ENCODE data around the gene SSBP1. TPM values are rescaled to one million over a fixed set of nuclear protein-coding genes. Genes with fewer than 3 reads are reported as not detected.
A peak's percentile ranks its signal among the peaks of the same experiment; 100 is the strongest.

The SSBP1 gene
- total and polyA plus RNA-seq, 2 experiments from 2014 or later: 283 to 1,006 TPM

DNA sequence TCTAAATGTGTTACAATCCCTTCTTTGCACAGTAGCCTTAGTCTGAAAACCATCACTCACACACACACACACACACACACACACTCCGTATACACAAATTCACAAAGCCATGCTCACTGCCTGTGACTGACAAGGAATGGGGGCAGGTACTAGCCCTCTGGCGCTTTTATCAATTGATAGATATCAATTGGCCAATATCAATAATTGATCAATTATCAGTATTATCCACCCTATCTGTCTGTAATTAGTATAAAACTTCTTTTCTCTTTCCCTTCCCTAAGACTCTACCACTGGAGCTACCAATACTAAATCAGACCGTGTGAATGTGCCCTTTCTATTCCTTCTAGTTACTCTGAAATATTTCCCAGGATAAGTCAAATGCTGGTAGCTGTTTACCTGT, 38.3 kb upstream of the SSBP1 start:
- no peaks in the 10 kb centered on the region for H3K9me3 Mint-ChIP-seq
- no peak overlapping the region for H3K27ac Mint-ChIP-seq
- Histone ChIP-seq H3K4me3 (no peak overlapping the region), H3K79me2 (replicated peaks; ENCODE audit: insufficient read depth) (peaks cover 54% of the 10 kb centered on the region), H3K4me1 (ENCODE audit: insufficient read depth) (peaks cover 52% of the 10 kb centered on the region), H3K36me3 (ENCODE audit: insufficient read depth) (no peaks in the 10 kb centered on the region), H2AFZ (no peak overlapping the region), H3K4me2 (peak overlapping the region; percentile 99; the same call in 1 of the 2 replicates), H3K9me2 (ENCODE audit: insufficient read depth) (no peaks in the 10 kb centered on the region), H4K20me1 (replicated peaks; ENCODE audit: insufficient read depth) (peaks cover 7% of the 10 kb centered on the region; the same call in 1 of the 2 replicates), H3K27ac (ENCODE audit: low read depth) (no peak overlapping the region), H3K27me3 (ENCODE audit: insufficient read depth) (peaks cover 19% of the 10 kb centered on the region), H3F3A (replicated peaks; ENCODE audit: low read depth) (peaks cover 3% of the 10 kb centered on the region; the same call in 1 of the 2 replicates)
- DNase-seq (ENCODE audit: low spot score) (no peak), ATAC-seq (no peak)
- TF ChIP-seq, protein P1, sequence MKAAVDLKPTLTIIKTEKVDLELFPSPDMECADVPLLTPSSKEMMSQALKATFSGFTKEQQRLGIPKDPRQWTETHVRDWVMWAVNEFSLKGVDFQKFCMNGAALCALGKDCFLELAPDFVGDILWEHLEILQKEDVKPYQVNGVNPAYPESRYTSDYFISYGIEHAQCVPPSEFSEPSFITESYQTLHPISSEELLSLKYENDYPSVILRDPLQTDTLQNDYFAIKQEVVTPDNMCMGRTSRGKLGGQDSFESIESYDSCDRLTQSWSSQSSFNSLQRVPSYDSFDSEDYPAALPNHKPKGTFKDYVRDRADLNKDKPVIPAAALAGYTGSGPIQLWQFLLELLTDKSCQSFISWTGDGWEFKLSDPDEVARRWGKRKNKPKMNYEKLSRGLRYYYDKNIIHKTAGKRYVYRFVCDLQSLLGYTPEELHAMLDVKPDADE (IDR thresholded peaks at IDR 0.05): no peak
- TF ChIP-seq NANOG (IDR thresholded peaks at IDR 0.05; ENCODE audit: borderline replicate concordance) (no peak), ZNF331 (CRISPR knock-in tag; IDR thresholded peaks at IDR 0.05; ENCODE audit: low read depth) (no peak), EZH2 (IDR thresholded peaks at IDR 0.05; ENCODE audit: low read depth, unreplicated experiment) (no peak), POLR2AphosphoS5 (IDR thresholded peaks at IDR 0.05; ENCODE audit: low read depth) (no peak)
- TF ChIP-seq, protein P2, sequence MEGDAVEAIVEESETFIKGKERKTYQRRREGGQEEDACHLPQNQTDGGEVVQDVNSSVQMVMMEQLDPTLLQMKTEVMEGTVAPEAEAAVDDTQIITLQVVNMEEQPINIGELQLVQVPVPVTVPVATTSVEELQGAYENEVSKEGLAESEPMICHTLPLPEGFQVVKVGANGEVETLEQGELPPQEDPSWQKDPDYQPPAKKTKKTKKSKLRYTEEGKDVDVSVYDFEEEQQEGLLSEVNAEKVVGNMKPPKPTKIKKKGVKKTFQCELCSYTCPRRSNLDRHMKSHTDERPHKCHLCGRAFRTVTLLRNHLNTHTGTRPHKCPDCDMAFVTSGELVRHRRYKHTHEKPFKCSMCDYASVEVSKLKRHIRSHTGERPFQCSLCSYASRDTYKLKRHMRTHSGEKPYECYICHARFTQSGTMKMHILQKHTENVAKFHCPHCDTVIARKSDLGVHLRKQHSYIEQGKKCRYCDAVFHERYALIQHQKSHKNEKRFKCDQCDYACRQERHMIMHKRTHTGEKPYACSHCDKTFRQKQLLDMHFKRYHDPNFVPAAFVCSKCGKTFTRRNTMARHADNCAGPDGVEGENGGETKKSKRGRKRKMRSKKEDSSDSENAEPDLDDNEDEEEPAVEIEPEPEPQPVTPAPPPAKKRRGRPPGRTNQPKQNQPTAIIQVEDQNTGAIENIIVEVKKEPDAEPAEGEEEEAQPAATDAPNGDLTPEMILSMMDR (conservative IDR thresholded peaks at IDR 0.05; ENCODE audit: low read depth in 2 of 2): no peak
- no peaks in the 10 kb centered on the region for H3K36me3 Mint-ChIP-seq (ENCODE audit: low read depth)
- H3K27me3 Mint-ChIP-seq (ENCODE audit: insufficient read depth, low read depth, poor library complexity): peaks cover 8% of the 10 kb centered on the region
- H3K4me3 Mint-ChIP-seq: peak overlapping the region; percentile 82; the same call in 2 of the 3 replicates
- peaks cover 58% of the 10 kb centered on the region for H3K4me1 Mint-ChIP-seq

DNA sequence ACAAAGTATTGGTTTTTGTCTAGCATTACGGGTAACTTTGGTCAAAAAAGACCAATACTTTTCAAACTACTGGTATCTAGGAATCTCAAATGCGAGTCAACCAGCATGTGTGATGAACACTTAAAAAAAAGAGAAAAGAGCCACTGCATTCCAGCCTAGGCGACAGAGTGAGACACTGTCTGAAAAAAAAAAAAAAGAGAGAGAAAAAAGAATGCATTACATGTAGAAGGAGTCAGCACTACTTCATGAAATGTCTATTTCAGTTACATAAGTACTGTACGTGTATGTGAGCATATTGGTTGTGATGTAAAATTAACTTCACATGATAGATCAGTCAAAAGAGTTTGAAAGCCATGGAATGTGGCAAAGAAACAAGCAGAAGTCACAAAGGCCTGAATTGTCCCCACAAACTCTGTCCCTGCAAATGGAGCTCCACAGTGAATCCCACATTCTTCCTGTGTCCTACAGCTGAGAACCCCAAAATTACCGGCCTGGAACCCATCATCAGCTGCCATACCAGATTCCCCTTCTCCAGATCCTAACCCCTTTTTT, 37.8 kb upstream of the SSBP1 start:
- no peak overlapping the region for H2AFZ ChIP-seq
- H4K20me1 ChIP-seq (replicated peaks; ENCODE audit: insufficient read depth): peaks cover 7% of the 10 kb centered on the region; the same call in 1 of the 2 replicates
- peaks cover 3% of the 10 kb centered on the region; the same call in 1 of the 2 replicates for H3F3A ChIP-seq (replicated peaks; ENCODE audit: low read depth)
- peaks cover 47% of the 10 kb centered on the region for H3K4me1 ChIP-seq (ENCODE audit: insufficient read depth)
- no peak for ATAC-seq
- peak overlapping the region; percentile 82 for H3K4me3 Mint-ChIP-seq
- H3K27ac ChIP-seq (ENCODE audit: low read depth): no peak overlapping the region
- H3K36me3 Mint-ChIP-seq (ENCODE audit: low read depth): no peaks in the 10 kb centered on the region
- H3K27ac Mint-ChIP-seq: no peak overlapping the region
- DNase-seq (ENCODE audit: low spot score): no peak
- H3K79me2 ChIP-seq (replicated peaks; ENCODE audit: insufficient read depth): peaks cover 53% of the 10 kb centered on the region
- no peaks in the 10 kb centered on the region for H3K36me3 ChIP-seq (ENCODE audit: insufficient read depth)
- H3K4me1 Mint-ChIP-seq: peaks cover 58% of the 10 kb centered on the region
- H3K9me3 Mint-ChIP-seq: no peaks in the 10 kb centered on the region
- no peaks in the 10 kb centered on the region for H3K9me2 ChIP-seq (ENCODE audit: insufficient read depth)
- H3K27me3 Mint-ChIP-seq (ENCODE audit: insufficient read depth, low read depth, poor library complexity): peaks cover 8% of the 10 kb centered on the region
- H3K4me2 ChIP-seq: peak overlapping the region; percentile 99
- H3K4me3 ChIP-seq: peak overlapping the region; percentile 93
- peaks cover 19% of the 10 kb centered on the region for H3K27me3 ChIP-seq (ENCODE audit: insufficient read depth)
- no peak for TF ChIP-seq EZH2 (IDR thresholded peaks at IDR 0.05; ENCODE audit: low read depth, unreplicated experiment)
- no peak for TF ChIP-seq JUNB (IDR thresholded peaks at IDR 0.05; ENCODE audit: unreplicated experiment)
- TF ChIP-seq ZNF114 (CRISPR knock-in tag; IDR thresholded peaks at IDR 0.05): no peak
- TF ChIP-seq, protein P3, sequence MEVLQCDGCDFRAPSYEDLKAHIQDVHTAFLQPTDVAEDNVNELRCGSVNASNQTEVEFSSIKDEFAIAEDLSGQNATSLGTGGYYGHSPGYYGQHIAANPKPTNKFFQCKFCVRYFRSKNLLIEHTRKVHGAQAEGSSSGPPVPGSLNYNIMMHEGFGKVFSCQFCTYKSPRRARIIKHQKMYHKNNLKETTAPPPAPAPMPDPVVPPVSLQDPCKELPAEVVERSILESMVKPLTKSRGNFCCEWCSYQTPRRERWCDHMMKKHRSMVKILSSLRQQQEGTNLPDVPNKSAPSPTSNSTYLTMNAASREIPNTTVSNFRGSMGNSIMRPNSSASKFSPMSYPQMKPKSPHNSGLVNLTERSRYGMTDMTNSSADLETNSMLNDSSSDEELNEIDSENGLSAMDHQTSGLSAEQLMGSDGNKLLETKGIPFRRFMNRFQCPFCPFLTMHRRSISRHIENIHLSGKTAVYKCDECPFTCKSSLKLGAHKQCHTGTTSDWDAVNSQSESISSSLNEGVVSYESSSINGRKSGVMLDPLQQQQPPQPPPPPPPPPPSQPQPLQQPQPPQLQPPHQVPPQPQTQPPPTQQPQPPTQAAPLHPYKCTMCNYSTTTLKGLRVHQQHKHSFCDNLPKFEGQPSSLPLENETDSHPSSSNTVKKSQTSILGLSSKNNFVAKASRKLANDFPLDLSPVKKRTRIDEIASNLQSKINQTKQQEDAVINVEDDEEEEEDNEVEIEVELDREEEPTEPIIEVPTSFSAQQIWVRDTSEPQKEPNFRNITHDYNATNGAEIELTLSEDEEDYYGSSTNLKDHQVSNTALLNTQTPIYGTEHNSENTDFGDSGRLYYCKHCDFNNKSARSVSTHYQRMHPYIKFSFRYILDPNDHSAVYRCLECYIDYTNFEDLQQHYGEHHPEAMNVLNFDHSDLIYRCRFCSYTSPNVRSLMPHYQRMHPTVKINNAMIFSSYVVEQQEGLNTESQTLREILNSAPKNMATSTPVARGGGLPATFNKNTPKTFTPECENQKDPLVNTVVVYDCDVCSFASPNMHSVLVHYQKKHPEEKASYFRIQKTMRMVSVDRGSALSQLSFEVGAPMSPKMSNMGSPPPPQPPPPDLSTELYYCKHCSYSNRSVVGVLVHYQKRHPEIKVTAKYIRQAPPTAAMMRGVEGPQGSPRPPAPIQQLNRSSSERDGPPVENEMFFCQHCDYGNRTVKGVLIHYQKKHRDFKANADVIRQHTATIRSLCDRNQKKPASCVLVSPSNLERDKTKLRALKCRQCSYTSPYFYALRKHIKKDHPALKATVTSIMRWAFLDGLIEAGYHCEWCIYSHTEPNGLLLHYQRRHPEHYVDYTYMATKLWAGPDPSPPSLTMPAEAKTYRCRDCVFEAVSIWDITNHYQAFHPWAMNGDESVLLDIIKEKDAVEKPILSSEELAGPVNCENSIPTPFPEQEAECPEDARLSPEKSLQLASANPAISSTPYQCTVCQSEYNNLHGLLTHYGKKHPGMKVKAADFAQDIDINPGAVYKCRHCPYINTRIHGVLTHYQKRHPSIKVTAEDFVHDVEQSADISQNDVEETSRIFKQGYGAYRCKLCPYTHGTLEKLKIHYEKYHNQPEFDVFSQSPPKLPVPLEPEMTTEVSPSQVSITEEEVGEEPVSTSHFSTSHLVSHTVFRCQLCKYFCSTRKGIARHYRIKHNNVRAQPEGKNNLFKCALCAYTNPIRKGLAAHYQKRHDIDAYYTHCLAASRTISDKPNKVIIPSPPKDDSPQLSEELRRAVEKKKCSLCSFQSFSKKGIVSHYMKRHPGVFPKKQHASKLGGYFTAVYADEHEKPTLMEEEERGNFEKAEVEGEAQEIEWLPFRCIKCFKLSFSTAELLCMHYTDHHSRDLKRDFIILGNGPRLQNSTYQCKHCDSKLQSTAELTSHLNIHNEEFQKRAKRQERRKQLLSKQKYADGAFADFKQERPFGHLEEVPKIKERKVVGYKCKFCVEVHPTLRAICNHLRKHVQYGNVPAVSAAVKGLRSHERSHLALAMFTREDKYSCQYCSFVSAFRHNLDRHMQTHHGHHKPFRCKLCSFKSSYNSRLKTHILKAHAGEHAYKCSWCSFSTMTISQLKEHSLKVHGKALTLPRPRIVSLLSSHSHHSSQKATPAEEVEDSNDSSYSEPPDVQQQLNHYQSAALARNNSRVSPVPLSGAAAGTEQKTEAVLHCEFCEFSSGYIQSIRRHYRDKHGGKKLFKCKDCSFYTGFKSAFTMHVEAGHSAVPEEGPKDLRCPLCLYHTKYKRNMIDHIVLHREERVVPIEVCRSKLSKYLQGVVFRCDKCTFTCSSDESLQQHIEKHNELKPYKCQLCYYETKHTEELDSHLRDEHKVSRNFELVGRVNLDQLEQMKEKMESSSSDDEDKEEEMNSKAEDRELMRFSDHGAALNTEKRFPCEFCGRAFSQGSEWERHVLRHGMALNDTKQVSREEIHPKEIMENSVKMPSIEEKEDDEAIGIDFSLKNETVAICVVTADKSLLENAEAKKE (CRISPR knock-in tag; IDR thresholded peaks at IDR 0.05): no peak
- TF ChIP-seq NANOG (IDR thresholded peaks at IDR 0.05; ENCODE audit: borderline replicate concordance): no peak
- TF ChIP-seq POLR2AphosphoS5 (IDR thresholded peaks at IDR 0.05; ENCODE audit: low read depth): no peak
- TF ChIP-seq STAT1 (IDR thresholded peaks at IDR 0.05; ENCODE audit: unreplicated experiment): no peak
- TF ChIP-seq, protein P1 (IDR thresholded peaks at IDR 0.05): no peak
